ENCODE data around the gene GPR157.

The GPR157 gene

DNA sequence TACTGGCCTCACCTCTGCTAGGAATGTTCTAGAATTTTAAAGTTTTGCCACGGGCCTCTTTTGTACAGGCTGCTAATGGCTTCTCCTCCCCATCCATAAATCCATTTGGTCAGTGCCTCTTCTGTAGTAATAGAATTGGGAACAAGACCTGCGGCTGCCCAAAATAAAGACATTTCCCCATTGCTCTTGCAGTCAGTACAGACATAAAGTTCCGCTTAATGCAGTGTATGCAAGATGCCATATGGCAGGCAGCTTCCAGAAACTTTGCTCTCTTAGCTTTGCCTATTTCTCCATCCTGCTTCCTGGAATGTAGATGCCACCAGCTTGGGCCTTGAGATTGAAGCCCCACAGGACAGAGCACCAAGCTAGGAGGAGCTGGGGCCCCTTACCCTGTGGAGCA lies 55.8 kb downstream of the GPR157 start:
- Histone ChIP-seq H3K4me1 (ENCODE audit: control insufficient read depth, insufficient read depth, low read length, poor library complexity, severe bottlenecking) (peaks cover 4% of the 10 kb centered on the region), H3K9me3 (ENCODE audit: control insufficient read depth, low read length) (no peaks in the 10 kb centered on the region), H3K36me3 (ENCODE audit: control insufficient read depth, insufficient read depth, low read length) (no peaks in the 10 kb centered on the region), H3K27ac (ENCODE audit: low read depth, low read length, severe bottlenecking) (no peak overlapping the region), H3K4me3 (ENCODE audit: extremely low read depth, insufficient read depth, low read length, poor library complexity, severe bottlenecking) (no peak overlapping the region)
- 92 to 96% methylated on average over 2 to 3 of the region's 3 CpGs for WGBS, 2 experiments (ENCODE audit: insufficient coverage in 2 of 2)

DNA sequence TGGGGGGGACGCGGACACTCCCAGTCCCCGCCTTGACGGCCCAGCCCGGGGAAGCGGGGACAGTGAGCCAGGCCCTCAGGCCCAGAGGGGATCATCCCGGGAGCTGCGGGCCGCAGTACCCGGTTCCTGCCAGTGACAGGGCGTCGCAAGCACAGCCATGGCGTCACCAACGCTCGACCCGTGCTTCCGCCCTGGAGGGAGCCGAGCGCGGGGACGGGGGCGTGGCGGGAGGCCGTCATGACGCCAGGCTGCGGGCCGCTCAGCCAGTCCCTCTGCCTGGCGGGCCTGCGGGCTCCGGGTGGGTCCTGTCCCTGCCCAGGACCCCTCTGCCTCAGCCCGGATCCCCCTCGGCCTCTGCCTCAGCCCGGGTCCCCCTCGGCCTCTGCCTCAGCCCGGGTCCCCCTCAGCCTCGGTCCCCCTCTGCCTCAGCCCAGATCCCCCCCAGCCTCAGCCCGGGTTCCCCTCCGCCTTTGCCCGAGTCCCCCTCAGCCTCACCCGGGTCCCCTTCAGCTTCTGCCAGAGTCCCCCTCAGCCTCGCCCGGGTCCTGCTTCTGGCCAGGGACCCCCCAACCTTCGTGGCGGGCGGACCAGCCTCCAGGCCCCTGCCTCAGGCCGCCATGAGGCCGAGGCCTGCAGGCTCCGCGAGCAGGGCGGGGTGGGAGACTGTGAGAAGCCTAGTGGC lies 57.2 kb downstream of the GPR157 start:
- Histone ChIP-seq H3K4me3 (ENCODE audit: extremely low read depth, insufficient read depth, low read length, poor library complexity, severe bottlenecking) (no peak overlapping the region), H3K27ac (ENCODE audit: low read depth, low read length, severe bottlenecking) (no peak overlapping the region), H3K9me3 (ENCODE audit: control insufficient read depth, low read length) (no peaks in the 10 kb centered on the region), H3K4me1 (ENCODE audit: control insufficient read depth, insufficient read depth, low read length, poor library complexity, severe bottlenecking) (peaks cover 4% of the 10 kb centered on the region), H3K36me3 (ENCODE audit: control insufficient read depth, insufficient read depth, low read length) (no peaks in the 10 kb centered on the region)
- WGBS, 2 experiments (ENCODE audit: insufficient coverage in 2 of 2), result 94 to 96% methylated on average over 31 to 34 of the region's 50 CpGs

DNA sequence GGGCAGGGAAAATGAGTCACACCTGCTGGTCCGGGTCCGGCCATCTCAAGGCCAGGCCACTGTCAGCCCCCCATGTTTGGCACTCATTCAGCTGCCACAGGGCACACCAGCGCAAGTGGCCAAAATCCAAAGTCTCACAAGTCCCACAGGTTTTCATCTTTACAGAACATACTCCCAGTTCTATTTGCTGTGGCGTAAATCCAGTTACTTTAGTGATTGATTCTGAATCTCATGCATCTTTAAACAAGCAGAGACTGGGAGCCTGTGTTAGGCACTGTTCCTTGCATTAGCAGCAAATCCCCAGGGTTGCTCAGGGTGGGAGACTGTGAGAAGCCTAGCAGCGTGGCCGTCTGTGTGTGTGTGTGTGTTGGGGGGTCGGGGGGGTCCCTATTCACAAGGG lies 58.4 kb downstream of the GPR157 start:
- Histone ChIP-seq H3K9me3 (ENCODE audit: control insufficient read depth, low read length) (no peaks in the 10 kb centered on the region), H3K4me1 (ENCODE audit: control insufficient read depth, insufficient read depth, low read length, poor library complexity, severe bottlenecking) (peaks cover 4% of the 10 kb centered on the region), H3K4me3 (ENCODE audit: extremely low read depth, insufficient read depth, low read length, poor library complexity, severe bottlenecking) (no peak overlapping the region), H3K27ac (ENCODE audit: low read depth, low read length, severe bottlenecking) (no peak overlapping the region), H3K36me3 (ENCODE audit: control insufficient read depth, insufficient read depth, low read length) (no peaks in the 10 kb centered on the region)
- WGBS, 2 experiments (ENCODE audit: insufficient coverage in 2 of 2), result 93 to 100% methylated on average over 3 of the region's 7 CpGs

DNA sequence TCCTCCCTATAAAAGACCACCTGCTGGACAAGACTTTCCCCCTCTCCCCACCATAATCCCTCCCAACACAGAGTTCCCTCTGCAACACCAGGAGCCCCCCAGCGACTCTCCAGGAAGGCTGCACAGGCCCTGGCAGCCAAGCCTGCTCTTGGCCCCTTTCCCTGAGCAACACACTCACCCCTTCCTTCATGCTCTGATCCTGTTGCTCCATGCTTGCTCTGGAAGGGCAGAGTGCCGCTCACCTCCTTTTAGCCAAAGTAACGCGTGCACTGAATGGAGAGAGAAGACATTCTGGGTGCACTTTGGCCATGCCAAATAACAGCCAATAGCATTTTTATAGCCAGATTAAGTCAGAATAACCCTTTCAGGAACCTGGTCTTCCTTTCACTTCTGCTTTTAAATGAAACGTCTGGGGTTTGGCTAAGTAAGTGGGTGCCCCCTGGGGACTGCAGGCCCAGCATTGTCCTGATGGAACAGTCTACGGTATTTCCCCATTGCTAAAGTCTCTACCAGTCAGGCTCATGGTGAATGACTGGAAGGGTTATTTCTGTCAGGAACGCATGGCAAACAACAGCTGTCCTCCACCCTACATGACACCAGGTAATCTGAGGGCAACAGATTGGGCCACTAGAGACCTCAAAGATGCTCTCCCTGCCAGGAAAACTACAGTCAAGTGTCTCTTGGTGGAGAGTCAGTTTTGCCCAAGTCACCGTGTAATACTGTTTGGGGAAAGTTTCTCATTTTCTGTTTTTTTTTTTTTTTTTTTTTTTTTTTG lies 59.4 kb downstream of the GPR157 start, which contains the start of gene SLC2A5:
SLC2A5 (minus strand) TSS at position 310 of the 775 bp plus-strand sequence; CDS start at position 211, 99 bp downstream.
- 74 to 77% methylated on average over 7 of the region's 8 CpGs for WGBS, 2 experiments (ENCODE audit: insufficient coverage in 2 of 2)
- H3K4me1 ChIP-seq (ENCODE audit: control insufficient read depth, insufficient read depth, low read length, poor library complexity, severe bottlenecking), result peaks cover 1% of the 10 kb centered on the region
- H3K36me3 ChIP-seq (ENCODE audit: control insufficient read depth, insufficient read depth, low read length), result no peaks in the 10 kb centered on the region
- H3K4me3 ChIP-seq (ENCODE audit: extremely low read depth, insufficient read depth, low read length, poor library complexity, severe bottlenecking), result no peak within 1 kb of the TSS
- no peaks in the 10 kb centered on the region for H3K9me3 ChIP-seq (ENCODE audit: control insufficient read depth, low read length)
- H3K27ac ChIP-seq (ENCODE audit: low read depth, low read length, severe bottlenecking), result no peak within 1 kb of the TSS

DNA sequence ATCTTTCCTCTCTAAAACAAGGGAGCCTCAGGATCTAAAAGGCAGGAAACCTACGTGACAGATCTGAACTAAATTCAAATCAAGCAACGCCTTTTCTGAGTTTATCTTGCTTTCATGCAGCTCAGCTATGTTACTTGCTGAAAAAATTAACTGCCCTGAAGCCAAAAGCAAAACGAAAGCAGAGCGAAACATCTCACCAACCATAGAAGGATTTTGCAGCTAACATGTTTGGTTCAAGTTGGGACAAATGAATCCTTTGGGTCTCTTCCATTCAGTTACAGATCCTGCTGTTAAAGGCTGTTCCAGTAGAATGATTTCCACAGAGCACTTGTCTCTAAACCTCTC lies 59.9 kb downstream of the GPR157 start:
- no peaks in the 10 kb centered on the region for H3K9me3 ChIP-seq (ENCODE audit: control insufficient read depth, low read length)
- no peak overlapping the region for H3K27ac ChIP-seq (ENCODE audit: low read depth, low read length, severe bottlenecking)
- 82 to 85% methylated on average over 4 of the region's 4 CpGs for WGBS, 2 experiments (ENCODE audit: insufficient coverage in 2 of 2)
- no peaks in the 10 kb centered on the region for H3K36me3 ChIP-seq (ENCODE audit: control insufficient read depth, insufficient read depth, low read length)
- no peak overlapping the region for H3K4me3 ChIP-seq (ENCODE audit: extremely low read depth, insufficient read depth, low read length, poor library complexity, severe bottlenecking)
- peaks cover 2% of the 10 kb centered on the region for H3K4me1 ChIP-seq (ENCODE audit: control insufficient read depth, insufficient read depth, low read length, poor library complexity, severe bottlenecking)

DNA sequence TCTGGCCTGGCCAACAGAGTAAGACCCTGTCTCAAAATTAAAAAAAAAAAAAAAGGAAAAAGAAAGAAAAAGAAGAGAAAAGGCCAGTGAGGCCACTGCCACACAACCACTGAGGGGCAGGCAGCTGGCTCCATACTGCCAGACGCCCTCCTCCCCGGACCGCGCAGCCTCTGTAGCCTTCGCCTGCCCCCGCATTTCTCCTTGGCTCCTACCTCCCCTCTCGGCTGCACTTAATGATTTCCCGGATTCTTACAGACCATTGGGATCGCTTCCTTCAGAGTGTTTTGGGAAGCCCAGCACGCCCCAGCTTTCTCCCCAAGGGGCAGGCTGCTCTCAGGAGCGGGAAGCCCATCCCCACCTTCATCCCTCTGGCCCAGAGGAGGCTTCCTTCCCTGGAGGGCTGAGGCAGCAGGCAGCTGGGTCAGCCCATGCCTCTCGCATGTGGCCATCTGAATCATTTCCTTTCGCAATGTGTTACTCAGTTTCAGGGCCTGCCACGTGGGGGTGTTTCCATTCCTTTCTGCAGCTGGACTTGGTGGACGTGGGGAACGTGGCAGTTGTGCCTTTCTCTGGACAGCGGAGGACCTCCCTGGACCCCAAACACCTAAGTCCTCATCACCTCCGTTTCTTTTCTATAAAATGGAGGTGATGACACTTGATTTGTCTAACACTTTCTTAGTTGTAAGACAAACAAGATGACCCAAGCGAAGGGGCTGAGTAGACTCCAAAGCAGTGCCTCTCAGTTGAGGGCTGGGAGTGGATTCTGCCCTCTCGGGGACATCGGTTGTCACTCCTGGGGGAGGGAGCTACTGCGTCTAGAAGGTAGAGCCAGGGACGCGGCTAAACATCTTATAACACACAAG lies 61.7 kb downstream of the GPR157 start:
- no peak overlapping the region for H3K27ac ChIP-seq (ENCODE audit: low read depth, low read length, severe bottlenecking)
- H3K4me3 ChIP-seq (ENCODE audit: extremely low read depth, insufficient read depth, low read length, poor library complexity, severe bottlenecking), result no peak overlapping the region
- H3K4me1 ChIP-seq (ENCODE audit: control insufficient read depth, insufficient read depth, low read length, poor library complexity, severe bottlenecking), result peaks cover 2% of the 10 kb centered on the region
- H3K9me3 ChIP-seq (ENCODE audit: control insufficient read depth, low read length), result no peaks in the 10 kb centered on the region
- H3K36me3 ChIP-seq (ENCODE audit: control insufficient read depth, insufficient read depth, low read length), result no peaks in the 10 kb centered on the region
- WGBS, 2 experiments (ENCODE audit: insufficient coverage in 2 of 2), result 85 to 88% methylated on average over 19 to 20 of the region's 24 CpGs

DNA sequence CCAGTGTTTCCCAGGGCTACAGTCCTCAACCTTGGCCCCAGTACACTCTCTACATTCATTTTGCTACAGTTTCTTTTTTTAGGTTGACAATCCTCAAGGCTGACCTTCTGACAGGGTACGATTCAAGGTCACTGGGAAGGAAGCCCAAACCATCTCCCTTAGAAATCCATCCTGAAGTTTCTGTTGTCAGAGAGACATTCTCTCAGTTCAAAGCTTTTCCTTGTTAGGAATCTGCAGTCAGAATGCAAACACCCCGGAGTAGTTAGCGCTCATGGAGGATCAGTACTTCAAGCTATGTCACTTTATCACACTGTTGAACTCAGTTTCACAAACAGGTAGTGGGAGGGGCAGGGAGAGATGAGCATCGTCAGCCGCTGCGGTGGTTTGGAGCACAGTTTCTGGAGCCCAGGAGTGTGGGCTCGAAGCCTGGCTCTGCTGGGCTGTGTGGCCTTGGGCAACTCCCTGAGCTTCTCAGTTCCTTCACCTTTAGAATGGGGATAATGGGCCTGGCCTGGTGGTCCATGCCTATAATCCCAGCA lies 63.6 kb downstream of the GPR157 start:
- Histone ChIP-seq H3K9me3 (ENCODE audit: control insufficient read depth, low read length) (no peaks in the 10 kb centered on the region), H3K27ac (ENCODE audit: low read depth, low read length, severe bottlenecking) (no peak overlapping the region), H3K36me3 (ENCODE audit: control insufficient read depth, insufficient read depth, low read length) (no peaks in the 10 kb centered on the region), H3K4me3 (ENCODE audit: extremely low read depth, insufficient read depth, low read length, poor library complexity, severe bottlenecking) (no peak overlapping the region), H3K4me1 (ENCODE audit: control insufficient read depth, insufficient read depth, low read length, poor library complexity, severe bottlenecking) (peaks cover 2% of the 10 kb centered on the region)
- 91 to 93% methylated on average over 4 to 7 of the region's 7 CpGs for WGBS, 2 experiments (ENCODE audit: insufficient coverage in 2 of 2)

DNA sequence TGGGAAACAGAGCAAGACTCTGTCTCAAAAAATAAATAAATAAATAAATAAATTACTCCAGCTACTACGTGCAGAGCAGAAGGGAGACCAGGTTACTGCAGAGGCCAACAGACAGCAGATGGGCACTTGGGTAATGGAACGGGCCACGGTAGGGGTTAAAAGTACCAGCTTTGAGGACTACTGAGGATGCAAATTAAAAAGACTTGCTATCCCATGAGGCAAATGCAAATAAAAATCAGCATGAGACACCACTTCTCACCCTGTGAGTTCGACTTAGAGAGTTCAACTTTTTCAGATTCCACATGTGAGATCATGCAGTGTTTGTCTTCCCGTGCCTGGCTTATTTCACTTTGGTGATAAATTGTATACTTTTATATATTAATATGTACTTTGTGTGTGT lies 66.1 kb downstream of the GPR157 start:
- Histone ChIP-seq H3K9me3 (ENCODE audit: control insufficient read depth, low read length) (no peaks in the 10 kb centered on the region), H3K27ac (ENCODE audit: low read depth, low read length, severe bottlenecking) (no peak overlapping the region), H3K36me3 (ENCODE audit: control insufficient read depth, insufficient read depth, low read length) (no peaks in the 10 kb centered on the region), H3K4me1 (ENCODE audit: control insufficient read depth, insufficient read depth, low read length, poor library complexity, severe bottlenecking) (peaks cover 2% of the 10 kb centered on the region), H3K4me3 (ENCODE audit: extremely low read depth, insufficient read depth, low read length, poor library complexity, severe bottlenecking) (no peak overlapping the region)
- 89 to 92% methylated on average over 3 of the region's 5 CpGs for WGBS, 2 experiments (ENCODE audit: insufficient coverage in 2 of 2)

DNA sequence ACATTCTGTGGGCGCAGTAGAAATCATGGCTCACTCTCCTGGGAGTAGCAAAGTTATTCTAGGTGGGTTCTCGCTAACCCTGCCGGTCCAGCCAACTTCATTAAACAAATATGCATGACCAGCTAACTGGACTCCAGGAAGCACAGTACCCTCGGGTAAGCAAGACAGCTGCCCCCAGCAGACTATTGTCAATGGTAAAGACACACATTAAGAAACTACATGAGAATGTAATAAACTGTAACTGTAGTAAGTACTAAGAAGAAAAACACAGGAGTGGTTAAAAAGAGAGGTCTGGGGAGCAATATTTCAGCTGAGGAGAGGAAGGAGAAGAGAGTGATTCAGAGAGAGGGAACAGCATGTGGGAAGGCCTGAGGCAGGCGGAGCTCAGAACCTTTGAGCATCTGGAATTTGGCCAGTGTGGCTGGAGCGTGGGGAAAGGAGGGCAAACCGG lies 66.9 kb downstream of the GPR157 start:
- Histone ChIP-seq H3K36me3 (ENCODE audit: control insufficient read depth, insufficient read depth, low read length) (no peaks in the 10 kb centered on the region), H3K4me1 (ENCODE audit: control insufficient read depth, insufficient read depth, low read length, poor library complexity, severe bottlenecking) (peaks cover 2% of the 10 kb centered on the region), H3K9me3 (ENCODE audit: control insufficient read depth, low read length) (no peaks in the 10 kb centered on the region), H3K27ac (ENCODE audit: low read depth, low read length, severe bottlenecking) (no peak overlapping the region), H3K4me3 (ENCODE audit: extremely low read depth, insufficient read depth, low read length, poor library complexity, severe bottlenecking) (no peak overlapping the region)
- 91 to 100% methylated on average over 2 to 4 of the region's 7 CpGs for WGBS, 2 experiments (ENCODE audit: insufficient coverage in 2 of 2)

DNA sequence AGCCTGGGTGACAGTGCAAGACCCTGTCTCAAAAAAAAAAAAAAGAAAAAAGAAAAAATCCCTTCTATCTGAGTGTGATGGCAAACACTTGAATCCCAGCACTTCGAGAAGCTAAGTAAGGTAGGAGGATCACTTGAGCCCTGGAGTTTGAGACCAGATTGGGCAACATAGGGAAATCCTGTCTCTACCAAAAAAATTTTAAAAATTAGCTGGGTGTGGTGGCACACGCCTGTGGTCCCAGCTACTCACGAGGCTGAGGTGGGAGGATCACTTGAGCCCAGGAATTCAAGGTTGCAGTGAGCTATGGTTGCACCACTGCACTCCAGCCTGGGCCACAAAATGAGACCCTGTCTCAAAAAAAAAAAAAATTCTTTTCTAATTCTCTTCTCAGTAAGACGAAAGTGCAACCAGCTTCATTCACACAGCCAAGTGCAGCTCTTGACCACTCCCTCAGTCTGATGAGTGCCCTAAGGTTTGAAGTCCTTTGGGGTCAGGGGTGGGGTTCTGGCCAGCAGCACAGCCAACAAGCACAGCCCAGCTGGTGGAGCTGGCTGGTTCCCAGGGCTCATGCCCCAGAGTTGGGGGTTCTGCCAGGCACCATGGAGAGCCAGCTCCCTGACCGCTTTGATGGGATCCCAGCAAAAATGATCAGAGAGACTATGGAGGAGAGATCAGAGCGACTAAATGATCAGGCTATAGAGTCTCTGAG lies 67.5 kb downstream of the GPR157 start:
- Histone ChIP-seq H3K9me3 (ENCODE audit: control insufficient read depth, low read length) (no peaks in the 10 kb centered on the region), H3K36me3 (ENCODE audit: control insufficient read depth, insufficient read depth, low read length) (no peaks in the 10 kb centered on the region), H3K4me3 (ENCODE audit: extremely low read depth, insufficient read depth, low read length, poor library complexity, severe bottlenecking) (no peak overlapping the region), H3K27ac (ENCODE audit: low read depth, low read length, severe bottlenecking) (no peak overlapping the region), H3K4me1 (ENCODE audit: control insufficient read depth, insufficient read depth, low read length, poor library complexity, severe bottlenecking) (peaks cover 2% of the 10 kb centered on the region)
- 75 to 86% methylated on average over 2 of the region's 6 CpGs for WGBS, 2 experiments (ENCODE audit: insufficient coverage in 2 of 2)

Data from mesodermal cell (in vitro differentiated cells).